NCI-H2227 treated with DMSO at 0.1 percent for 48 hours (cell line): Measurements from ENCODE around the gene ARHGEF3.

ENCODE experiments used
- DNase-seq: peaks from one replicate; lab custom pipeline; 2025; lab: John Stamatoyannopoulos, UW

ARHGEF3 gene

GRCh38 chr3:56795097-56795828 lies 6.5 kb downstream of the ARHGEF3 start:
- DNase-seq, result no peak

GRCh38 chr3:56792193-56792592 lies 9.6 kb downstream of the ARHGEF3 start:
- no peak for DNase-seq

GRCh38 chr3:56790016-56790821 lies 11.5 kb downstream of the ARHGEF3 start:
- DNase-seq, result no peak

- no peak for DNase-seq
Measured at GRCh38 chr3:56789076-56789475, 12.7 kb downstream of the ARHGEF3 start.

- no peak for DNase-seq
Measured at GRCh38 chr3:56788521-56788920, 13.2 kb downstream of the ARHGEF3 start.

GRCh38 chr3:56787784-56788256 lies 13.9 kb downstream of the ARHGEF3 start:
- DNase-seq, result no peak

GRCh38 chr3:56787258-56787775 lies 14.4 kb downstream of the ARHGEF3 start:
- peak; percentile 22 for DNase-seq

GRCh38 chr3:56785499-56785898 lies 16.2 kb downstream of the ARHGEF3 start:
- DNase-seq, result no peak

- no peak for DNase-seq
Measured at GRCh38 chr3:56784448-56785001, 17.2 kb downstream of the ARHGEF3 start.

- DNase-seq, result no peak
Measured at GRCh38 chr3:56783644-56784447, 17.9 kb downstream of the ARHGEF3 start.

- DNase-seq, result no peak
Measured at GRCh38 chr3:56782906-56783305, 18.8 kb downstream of the ARHGEF3 start.

GRCh38 chr3:56782215-56782614 lies 19.5 kb downstream of the ARHGEF3 start:
- DNase-seq, result no peak

- no peak for DNase-seq
Measured at GRCh38 chr3:56781762-56782161, 20.0 kb downstream of the ARHGEF3 start.

- DNase-seq, result no peak
Measured at GRCh38 chr3:56780936-56781335, 20.8 kb downstream of the ARHGEF3 start.

- no peak for DNase-seq
Measured at GRCh38 chr3:56778893-56779292, 22.9 kb downstream of the ARHGEF3 start.

- DNase-seq, result no peak
Measured at GRCh38 chr3:56776556-56776950, 25.2 kb downstream of the ARHGEF3 start.

- DNase-seq, result no peak
Measured at GRCh38 chr3:56775838-56776555, 25.8 kb downstream of the ARHGEF3 start.

GRCh38 chr3:56775445-56775837 lies 26.3 kb downstream of the ARHGEF3 start:
- DNase-seq, result peak; percentile 24

- DNase-seq, result peak; percentile 66
Measured at GRCh38 chr3:56773986-56774385, 27.8 kb downstream of the ARHGEF3 start.

- no peak for DNase-seq
Measured at GRCh38 chr3:56772952-56773938, 28.5 kb downstream of the ARHGEF3 start.
